Activated T-helper 2 cell treated with anti-CD3 and anti-CD28 coated beads, Interferon-gamma antibody, Interleukin-2, Interleukin-4, amounts not matched to agents 10 μg/mL and 5 μg/mL and 100 μg/mL, durations not matched to agents 14 hours and 24 hours and 36 hours (primary cell): ENCODE measurements around the gene PAPPA2. TPM values are rescaled to one million over a fixed set of nuclear protein-coding genes. Genes with fewer than 3 reads are reported as not detected.

ENCODE experiments used
- DNase-seq: peaks from one replicate; pipeline ENCODE4 v3.0.0; 2021; ENCODE audit warnings: low spot score
- H3K27ac Mint-ChIP-seq: one replicate; pipeline ENCODE4 v1.8.0; 2021; ENCODE audit warnings: mixed read lengths
- H3K27me3 Mint-ChIP-seq: one replicate; pipeline ENCODE4 v1.8.0; 2021; ENCODE audit warnings: low read depth, mixed read lengths
- H3K36me3 Mint-ChIP-seq: one replicate; pipeline ENCODE4 v1.8.0; 2021; ENCODE audit warnings: low read depth, mixed read lengths
- H3K4me1 Mint-ChIP-seq: one replicate; pipeline ENCODE4 v1.8.0; 2021; ENCODE audit warnings: low read depth, mixed read lengths
- H3K4me3 Mint-ChIP-seq: one replicate; pipeline ENCODE4 v1.8.0; 2021; ENCODE audit warnings: low read depth, mild to moderate bottlenecking, moderate library complexity, mixed read lengths
- H3K9me3 Mint-ChIP-seq: one replicate; pipeline ENCODE4 v1.8.0; 2021; ENCODE audit warnings: mixed read lengths
- intact Hi-C: fragments of 100-400 bp; cut with micrococcal nuclease; formaldehyde crosslinking; loops from one replicate; pipeline ENCODE4 v1.15.1; 2023
- total RNA-seq: library from RNA; stranded (reverse); gene quantifications from 2 replicates; pipeline ENCODE4 v1.2.3, GENCODE V29; 2022

Gene PAPPA2
- total RNA-seq, 1 donor from 2014 or later: 0.05 TPM

GRCh38 chr1:176656257-176656995 lies 193.5 kb downstream of the PAPPA2 start:
- Mint-ChIP-seq H3K9me3 (peaks cover 5% of the 10 kb centered on the region), H3K4me3 (no peak overlapping the region), H3K4me1 (no peaks in the 10 kb centered on the region), H3K27me3 (no peaks in the 10 kb centered on the region), H3K27ac (no peak overlapping the region), H3K36me3 (no peaks in the 10 kb centered on the region)
- no peak for DNase-seq
- intact Hi-C loops: no loop called here

- no peaks in the 10 kb centered on the region for H3K4me1 Mint-ChIP-seq
- DNase-seq: no peak
- no peaks in the 10 kb centered on the region for H3K36me3 Mint-ChIP-seq
- no peak overlapping the region for H3K27ac Mint-ChIP-seq
- no peak overlapping the region for H3K4me3 Mint-ChIP-seq
- no peaks in the 10 kb centered on the region for H3K9me3 Mint-ChIP-seq
- no peaks in the 10 kb centered on the region for H3K27me3 Mint-ChIP-seq
- intact Hi-C loops: no loop called here
Measured at GRCh38 chr1:176669782-176670181, 206.8 kb downstream of the PAPPA2 start.

- intact Hi-C loops: no loop called here
- no peak for DNase-seq
- Mint-ChIP-seq H3K4me3 (no peak overlapping the region), H3K36me3 (no peaks in the 10 kb centered on the region), H3K27ac (no peak overlapping the region), H3K9me3 (no peaks in the 10 kb centered on the region), H3K27me3 (no peaks in the 10 kb centered on the region), H3K4me1 (no peaks in the 10 kb centered on the region)
Measured at GRCh38 chr1:176670853-176671252, 207.9 kb downstream of the PAPPA2 start.

GRCh38 chr1:176682830-176683535 lies 220.0 kb downstream of the PAPPA2 start:
- Mint-ChIP-seq H3K4me3 (no peak overlapping the region), H3K27ac (no peak overlapping the region), H3K36me3 (no peaks in the 10 kb centered on the region), H3K27me3 (no peaks in the 10 kb centered on the region), H3K9me3 (no peaks in the 10 kb centered on the region), H3K4me1 (no peaks in the 10 kb centered on the region)
- intact Hi-C loops: no loop called here
- no peak for DNase-seq

GRCh38 chr1:176691251-176692228 lies 228.6 kb downstream of the PAPPA2 start:
- no peak overlapping the region for H3K27ac Mint-ChIP-seq
- no peak for DNase-seq
- no peaks in the 10 kb centered on the region for H3K27me3 Mint-ChIP-seq
- intact Hi-C loops: loop anchor here (2.0 to 5.0 kb wide), 2 partner anchors 129 to 317 kb away; no protein-coding TSS in a partner anchor
- no peaks in the 10 kb centered on the region for H3K4me1 Mint-ChIP-seq
- H3K9me3 Mint-ChIP-seq: no peaks in the 10 kb centered on the region
- no peaks in the 10 kb centered on the region for H3K36me3 Mint-ChIP-seq
- no peak overlapping the region for H3K4me3 Mint-ChIP-seq

- intact Hi-C loops: loop anchor here (5.0 kb wide), 1 partner anchor 130 kb away; no protein-coding TSS in a partner anchor
- H3K9me3 Mint-ChIP-seq: no peaks in the 10 kb centered on the region
- DNase-seq: no peak
- no peak overlapping the region for H3K4me3 Mint-ChIP-seq
- no peaks in the 10 kb centered on the region for H3K27me3 Mint-ChIP-seq
- H3K27ac Mint-ChIP-seq: no peak overlapping the region
- H3K4me1 Mint-ChIP-seq: no peaks in the 10 kb centered on the region
- H3K36me3 Mint-ChIP-seq: no peaks in the 10 kb centered on the region
Measured at GRCh38 chr1:176692431-176692830, 229.5 kb downstream of the PAPPA2 start.

GRCh38 chr1:176692988-176693696 lies 230.2 kb downstream of the PAPPA2 start:
- Mint-ChIP-seq H3K27ac (no peak overlapping the region), H3K4me3 (no peak overlapping the region), H3K27me3 (no peaks in the 10 kb centered on the region), H3K36me3 (no peaks in the 10 kb centered on the region), H3K4me1 (no peaks in the 10 kb centered on the region), H3K9me3 (no peaks in the 10 kb centered on the region)
- no peak for DNase-seq
- intact Hi-C loops: loop anchor here (5.0 kb wide), 1 partner anchor 131 kb away; no protein-coding TSS in a partner anchor

GRCh38 chr1:176693697-176694329 lies 230.8 kb downstream of the PAPPA2 start:
- H3K36me3 Mint-ChIP-seq: no peaks in the 10 kb centered on the region
- DNase-seq: no peak
- H3K9me3 Mint-ChIP-seq: no peaks in the 10 kb centered on the region
- H3K27me3 Mint-ChIP-seq: no peaks in the 10 kb centered on the region
- H3K4me3 Mint-ChIP-seq: no peak overlapping the region
- intact Hi-C loops: loop anchor here (5.0 kb wide), 1 partner anchor 132 kb away; no protein-coding TSS in a partner anchor
- no peaks in the 10 kb centered on the region for H3K4me1 Mint-ChIP-seq
- H3K27ac Mint-ChIP-seq: no peak overlapping the region

GRCh38 chr1:176694713-176695112 lies 231.7 kb downstream of the PAPPA2 start:
- Mint-ChIP-seq H3K4me3 (no peak overlapping the region), H3K27me3 (no peaks in the 10 kb centered on the region), H3K9me3 (no peaks in the 10 kb centered on the region), H3K36me3 (no peaks in the 10 kb centered on the region), H3K4me1 (no peaks in the 10 kb centered on the region), H3K27ac (no peak overlapping the region)
- DNase-seq: no peak
- intact Hi-C loops: loop anchor here (5.0 kb wide), 1 partner anchor 132 kb away; no protein-coding TSS in a partner anchor

GRCh38 chr1:176696109-176696508 lies 233.1 kb downstream of the PAPPA2 start:
- Mint-ChIP-seq H3K27ac (no peak overlapping the region), H3K4me1 (no peaks in the 10 kb centered on the region), H3K27me3 (no peaks in the 10 kb centered on the region), H3K36me3 (no peaks in the 10 kb centered on the region), H3K9me3 (no peaks in the 10 kb centered on the region), H3K4me3 (no peak overlapping the region)
- DNase-seq: no peak
- intact Hi-C loops: no loop called here

- intact Hi-C loops: no loop called here
- Mint-ChIP-seq H3K9me3 (no peaks in the 10 kb centered on the region), H3K27ac (no peak overlapping the region), H3K36me3 (no peaks in the 10 kb centered on the region), H3K4me1 (no peaks in the 10 kb centered on the region), H3K27me3 (no peaks in the 10 kb centered on the region), H3K4me3 (no peak overlapping the region)
- DNase-seq: no peak
Measured at GRCh38 chr1:176696689-176697088, 233.7 kb downstream of the PAPPA2 start.

GRCh38 chr1:176699821-176700220 lies 236.8 kb downstream of the PAPPA2 start:
- H3K27me3 Mint-ChIP-seq: no peaks in the 10 kb centered on the region
- no peaks in the 10 kb centered on the region for H3K9me3 Mint-ChIP-seq
- H3K4me3 Mint-ChIP-seq: no peak overlapping the region
- no peak for DNase-seq
- no peaks in the 10 kb centered on the region for H3K36me3 Mint-ChIP-seq
- intact Hi-C loops: no loop called here
- H3K27ac Mint-ChIP-seq: no peak overlapping the region
- H3K4me1 Mint-ChIP-seq: no peaks in the 10 kb centered on the region
